ENCODE data around the gene EXTL2. TPM values are rescaled to one million over a fixed set of nuclear protein-coding genes. Genes with fewer than 3 reads are reported as not detected.
A peak's percentile ranks its signal among the peaks of the same experiment; 100 is the strongest.

EXTL2 gene
- total and polyA plus RNA-seq, 7 donors, result 1.4 to 20.3 (median 13.3) TPM

DNA sequence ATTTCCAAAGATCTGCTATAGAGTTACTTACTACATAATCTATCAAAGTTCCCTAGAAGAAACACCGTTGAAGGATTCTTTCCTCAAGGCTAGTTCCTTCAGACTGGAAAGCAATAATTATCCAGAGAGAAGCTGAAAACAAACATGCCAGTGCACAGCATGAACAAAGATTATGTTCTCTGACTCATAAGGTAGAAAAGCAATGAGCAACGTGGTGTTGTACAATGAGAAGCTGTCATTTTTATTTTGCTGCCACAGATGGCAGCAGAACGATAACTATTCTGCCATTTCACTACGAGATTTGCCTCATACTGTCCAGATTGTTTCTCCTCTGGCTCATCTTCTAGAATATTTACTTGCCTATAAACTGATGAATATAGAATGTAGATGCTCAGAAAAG is 10.7 kb downstream of the EXTL2 start:
- Histone ChIP-seq H3K4me3 (no peak overlapping the region), H3K36me3 (no peaks in the 10 kb centered on the region), H3K27ac (no peak overlapping the region), H3K9me3 (no peaks in the 10 kb centered on the region), H3K4me1 (no peaks in the 10 kb centered on the region), H3K27me3 (no peaks in the 10 kb centered on the region)
- TF ChIP-seq EP300 (IDR thresholded peaks at IDR 0.05) (no peak), POLR2A (IDR thresholded peaks at IDR 0.05) (no peak), POLR2AphosphoS5 (IDR thresholded peaks at IDR 0.05) (no peak), CTCF (IDR thresholded peaks at IDR 0.05) (no peak)
- WGBS, 2 donors, result 25 to 59% methylated on average over 4 of the region's 4 CpGs
- no peak for DNase-seq
- intact Hi-C loops (cut with DNase I), result no loop called here

DNA sequence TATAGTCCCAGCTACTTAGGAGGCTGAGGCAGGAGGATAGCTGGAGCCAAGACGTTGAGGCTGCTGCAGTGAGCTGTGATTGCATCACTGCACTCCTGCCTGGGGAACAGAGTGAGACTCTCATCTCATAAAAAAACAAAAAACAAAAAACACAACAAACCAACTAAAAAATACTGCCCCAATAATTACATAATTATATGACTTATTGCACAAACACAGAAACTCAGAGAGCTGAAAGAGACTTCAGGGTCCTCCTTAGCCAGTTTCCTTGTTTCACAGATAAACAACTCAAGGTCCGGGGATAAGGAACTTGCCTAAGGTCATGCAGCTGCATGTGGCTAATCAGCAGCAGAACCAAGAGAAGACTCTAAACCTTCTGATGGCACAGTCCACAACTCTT is 11.9 kb downstream of the EXTL2 start:
- no peaks in the 10 kb centered on the region for H3K27me3 ChIP-seq
- WGBS, 2 donors, result 46 to 65% methylated on average over 2 of the region's 2 CpGs
- TF ChIP-seq POLR2AphosphoS5 (IDR thresholded peaks at IDR 0.05), result no peak
- no peak for TF ChIP-seq POLR2A (IDR thresholded peaks at IDR 0.05)
- no peak for TF ChIP-seq CTCF (IDR thresholded peaks at IDR 0.05)
- no peak for TF ChIP-seq EP300 (IDR thresholded peaks at IDR 0.05)
- no peak overlapping the region for H3K27ac ChIP-seq
- H3K9me3 ChIP-seq, result no peaks in the 10 kb centered on the region
- intact Hi-C loops (cut with DNase I), result no loop called here
- peaks cover 0 to under 1% (median 0%) of the 10 kb centered on the region in 4 donors for H3K36me3 ChIP-seq
- no peaks in the 10 kb centered on the region for H3K4me1 ChIP-seq
- DNase-seq, result no peak
- H3K4me3 ChIP-seq, result no peak overlapping the region

DNA sequence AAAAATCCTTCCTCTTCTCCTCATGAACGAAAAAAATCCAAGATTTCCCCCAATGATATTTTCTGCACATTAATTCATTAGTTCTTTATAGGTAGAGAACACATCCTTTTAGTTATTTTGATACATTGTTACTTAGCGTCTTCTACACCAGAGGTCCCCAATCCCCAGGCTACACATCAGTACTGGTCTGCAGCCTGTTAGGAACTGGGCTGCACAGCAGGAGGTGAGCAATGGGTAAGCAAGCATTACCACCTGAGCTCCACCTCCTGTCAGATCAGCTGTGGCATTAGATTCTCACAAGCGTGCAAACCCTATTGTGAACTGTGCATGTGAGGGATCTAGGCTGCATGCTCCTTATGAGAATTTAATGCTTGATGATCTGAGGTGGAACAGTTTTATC is 13.0 kb downstream of the EXTL2 start:
- intact Hi-C loops (cut with DNase I), result no loop called here
- 90 to 92% methylated on average over 3 of the region's 3 CpGs for WGBS, 2 donors

GRCh38 chr1:100879422-100879821 is 15.2 kb downstream of the EXTL2 start:
- Histone ChIP-seq H3K4me1 (no peaks in the 10 kb centered on the region), H3K9me3 (no peaks in the 10 kb centered on the region), H3K27ac (no peak overlapping the region), H3K36me3 (peaks cover 0 to 6% (median 3%) of the 10 kb centered on the region in 4 donors), H3K27me3 (no peaks in the 10 kb centered on the region), H3K4me3 (no peak overlapping the region)
- no peak for TF ChIP-seq EP300 (IDR thresholded peaks at IDR 0.05)
- peak in 2 of 4 donors; percentile 25 to 34 for TF ChIP-seq POLR2AphosphoS5 (IDR thresholded peaks at IDR 0.05)
- DNase-seq, result no peak
- intact Hi-C loops (cut with DNase I), result no loop called here

More for the DNA sequence above, 13.0 kb downstream of the EXTL2 start:
- no peaks in the 10 kb centered on the region for H3K9me3 ChIP-seq
- no peaks in the 10 kb centered on the region for H3K4me1 ChIP-seq
- TF ChIP-seq EP300 (IDR thresholded peaks at IDR 0.05) (no peak), POLR2AphosphoS5 (IDR thresholded peaks at IDR 0.05) (no peak), POLR2A (IDR thresholded peaks at IDR 0.05) (no peak), CTCF (IDR thresholded peaks at IDR 0.05) (no peak)
- no peak for DNase-seq
- H3K27me3 ChIP-seq, result no peaks in the 10 kb centered on the region
- H3K4me3 ChIP-seq, result no peak overlapping the region
- peaks cover 0 to 6% (median 3%) of the 10 kb centered on the region in 4 donors for H3K36me3 ChIP-seq
- H3K27ac ChIP-seq, result no peak overlapping the region

DNA sequence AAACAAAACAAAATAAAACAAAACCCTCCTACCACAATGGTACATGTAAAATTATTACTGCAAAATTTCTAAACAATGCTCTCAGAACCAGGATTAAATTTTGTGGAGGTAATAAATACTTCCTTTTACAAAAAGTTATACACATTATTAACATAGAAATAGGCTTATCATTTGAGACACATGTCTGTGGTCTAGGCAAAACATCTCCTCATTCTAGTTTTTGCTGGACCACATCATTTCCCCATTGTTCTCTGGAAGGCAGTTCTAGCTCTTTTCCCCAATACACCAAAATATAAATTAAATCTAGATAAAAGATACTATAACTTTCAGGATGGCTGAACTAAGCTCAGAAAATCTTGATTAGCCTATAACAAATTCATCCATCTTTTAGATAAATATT is 18.4 kb downstream of the EXTL2 start:
- H3K27ac ChIP-seq, result no peak overlapping the region
- no peaks in the 10 kb centered on the region for H3K4me1 ChIP-seq
- no peak overlapping the region for H3K4me3 ChIP-seq
- no peaks in the 10 kb centered on the region for H3K27me3 ChIP-seq
- intact Hi-C loops (cut with DNase I), result no loop called here
- TF ChIP-seq POLR2A (IDR thresholded peaks at IDR 0.05), result no peak
- TF ChIP-seq POLR2AphosphoS5 (IDR thresholded peaks at IDR 0.05), result no peak
- no peak for TF ChIP-seq CTCF (IDR thresholded peaks at IDR 0.05)
- no peak for TF ChIP-seq EP300 (IDR thresholded peaks at IDR 0.05)
- DNase-seq, result no peak
- no peaks in the 10 kb centered on the region for H3K9me3 ChIP-seq
- peaks cover 0 to 16% (median 3%) of the 10 kb centered on the region in 4 donors for H3K36me3 ChIP-seq
